ENCODE data around the gene KBTBD4. TPM values are rescaled to one million over a fixed set of nuclear protein-coding genes. Genes with fewer than 3 reads are reported as not detected.
A peak's percentile ranks its signal among the peaks of the same experiment; 100 is the strongest.
"Not testable (repeated sequence)": the region's sequence is repeated elsewhere in the genome, so short reads cannot be mapped to it uniquely, and the experiment has no call there.

Gene KBTBD4
- polyA plus RNA-seq, 1 experiment = 25.5 TPM

DNA sequence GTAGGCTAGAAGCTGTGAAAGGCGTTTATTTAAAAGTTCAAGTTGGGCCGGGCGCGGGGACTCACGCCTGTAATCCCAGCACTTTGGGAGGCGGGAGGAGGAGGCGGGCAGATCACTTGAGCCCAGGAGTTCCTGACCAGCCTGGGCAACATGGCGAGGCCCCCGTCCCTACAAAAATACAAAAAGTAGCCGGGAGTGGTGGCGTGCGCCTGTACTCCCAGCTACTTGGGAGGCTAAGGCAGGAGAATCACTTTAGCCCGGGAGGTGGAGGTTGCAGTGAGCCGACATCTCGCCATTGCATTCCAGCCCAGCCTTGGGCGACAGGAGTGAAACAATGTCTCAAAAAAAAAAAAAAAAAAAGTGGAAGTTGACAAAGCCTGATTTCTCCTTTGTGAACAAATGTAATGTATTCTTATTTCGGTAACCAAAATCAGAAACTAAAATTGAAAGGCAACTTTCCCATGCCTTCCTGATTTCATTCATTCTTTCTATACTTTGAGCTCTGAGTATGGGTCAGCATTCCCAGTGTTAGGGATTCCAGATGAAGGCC, 12.5 kb downstream of the KBTBD4 start:
- CTCF ChIA-PET = interaction anchor here (1.4 to 1.8 kb wide), 2 partner anchors 11 to 192 kb away, joined by 3 to 7 read pairs; no protein-coding TSS in a partner anchor

DNA sequence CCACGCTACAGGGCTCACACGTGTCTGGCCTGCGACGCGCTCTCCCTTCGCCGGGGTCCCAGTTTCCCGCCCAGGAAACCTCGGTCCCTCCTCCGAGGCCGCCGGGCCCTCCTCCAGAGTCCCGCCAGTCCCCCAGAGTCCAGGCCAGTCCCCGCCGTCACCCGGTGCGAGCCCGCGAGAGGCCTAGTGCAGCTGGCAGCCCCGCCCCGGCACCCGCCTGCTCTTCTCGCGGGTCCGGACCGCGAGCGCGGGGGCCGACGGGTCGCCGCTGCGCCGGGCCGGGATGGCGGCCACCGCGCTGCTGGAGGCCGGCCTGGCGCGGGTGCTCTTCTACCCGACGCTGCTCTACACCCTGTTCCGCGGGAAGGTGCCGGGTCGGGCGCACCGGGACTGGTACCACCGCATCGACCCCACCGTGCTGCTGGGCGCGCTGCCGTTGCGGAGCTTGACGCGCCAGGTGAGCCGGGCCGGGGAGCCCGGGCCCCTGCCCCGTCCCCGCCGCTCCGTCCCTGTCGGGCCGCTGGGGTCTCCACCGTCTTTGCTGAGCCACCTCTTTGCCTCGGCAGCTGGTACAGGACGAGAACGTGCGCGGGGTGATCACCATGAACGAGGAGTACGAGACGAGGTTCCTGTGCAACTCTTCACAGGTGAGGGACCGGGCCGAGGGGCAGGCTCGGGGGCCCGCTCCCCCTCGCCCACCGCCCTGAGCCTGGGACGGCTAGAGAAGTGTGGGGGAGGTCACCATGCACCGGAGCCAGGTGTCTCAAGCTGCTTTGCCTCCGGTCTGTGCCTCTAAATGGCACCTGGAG, 13.2 kb downstream of the KBTBD4 start, which contains the start of gene PTPMT1:
PTPMT1 (plus strand) TSS at position 260 of the 809 bp plus-strand sequence; CDS start at position 284, 24 bp downstream.
- Histone ChIP-seq H3K4me3 (ENCODE audit: low read depth, low read length) (peak within 1 kb of the TSS; percentile 68), H3K36me3 (ENCODE audit: control insufficient read depth, insufficient read depth, low read length) (peaks cover 2% of the 10 kb centered on the region), H3K27me3 (ENCODE audit: control insufficient read depth, insufficient read depth, low read length) (no peaks in the 10 kb centered on the region)
- CTCF ChIA-PET = interaction anchor here (1.0 to 2.1 kb wide), 5 partner anchors 11 to 191 kb away, joined by 3 to 12 read pairs (median 3); partner anchors contain the start of gene CELF1
- POLR2A ChIA-PET = no interaction called here
- TF ChIP-seq, protein P1, sequence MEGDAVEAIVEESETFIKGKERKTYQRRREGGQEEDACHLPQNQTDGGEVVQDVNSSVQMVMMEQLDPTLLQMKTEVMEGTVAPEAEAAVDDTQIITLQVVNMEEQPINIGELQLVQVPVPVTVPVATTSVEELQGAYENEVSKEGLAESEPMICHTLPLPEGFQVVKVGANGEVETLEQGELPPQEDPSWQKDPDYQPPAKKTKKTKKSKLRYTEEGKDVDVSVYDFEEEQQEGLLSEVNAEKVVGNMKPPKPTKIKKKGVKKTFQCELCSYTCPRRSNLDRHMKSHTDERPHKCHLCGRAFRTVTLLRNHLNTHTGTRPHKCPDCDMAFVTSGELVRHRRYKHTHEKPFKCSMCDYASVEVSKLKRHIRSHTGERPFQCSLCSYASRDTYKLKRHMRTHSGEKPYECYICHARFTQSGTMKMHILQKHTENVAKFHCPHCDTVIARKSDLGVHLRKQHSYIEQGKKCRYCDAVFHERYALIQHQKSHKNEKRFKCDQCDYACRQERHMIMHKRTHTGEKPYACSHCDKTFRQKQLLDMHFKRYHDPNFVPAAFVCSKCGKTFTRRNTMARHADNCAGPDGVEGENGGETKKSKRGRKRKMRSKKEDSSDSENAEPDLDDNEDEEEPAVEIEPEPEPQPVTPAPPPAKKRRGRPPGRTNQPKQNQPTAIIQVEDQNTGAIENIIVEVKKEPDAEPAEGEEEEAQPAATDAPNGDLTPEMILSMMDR (IDR thresholded peaks at IDR 0.05; ENCODE audit: insufficient read depth, low read depth, low read length) = no peak
- DNase-seq (ENCODE audit: low read depth) = no peak

More for the DNA sequence above, 12.5 kb downstream of the KBTBD4 start:
- Histone ChIP-seq H3K36me3 (ENCODE audit: control insufficient read depth, insufficient read depth, low read length) (peaks cover 2% of the 10 kb centered on the region), H3K4me3 (ENCODE audit: low read depth, low read length) (peak overlapping the region; percentile 68), H3K27me3 (ENCODE audit: control insufficient read depth, insufficient read depth, low read length) (no peaks in the 10 kb centered on the region)
- TF ChIP-seq, protein P1 (IDR thresholded peaks at IDR 0.05; ENCODE audit: insufficient read depth, low read depth, low read length) = no peak
- DNase-seq (ENCODE audit: low read depth) = no peak
- POLR2A ChIA-PET = interaction anchor here (0.7 kb wide), 2 partner anchors 11 to 44 kb away, joined by 9 to 10 read pairs; no protein-coding TSS in a partner anchor

DNA sequence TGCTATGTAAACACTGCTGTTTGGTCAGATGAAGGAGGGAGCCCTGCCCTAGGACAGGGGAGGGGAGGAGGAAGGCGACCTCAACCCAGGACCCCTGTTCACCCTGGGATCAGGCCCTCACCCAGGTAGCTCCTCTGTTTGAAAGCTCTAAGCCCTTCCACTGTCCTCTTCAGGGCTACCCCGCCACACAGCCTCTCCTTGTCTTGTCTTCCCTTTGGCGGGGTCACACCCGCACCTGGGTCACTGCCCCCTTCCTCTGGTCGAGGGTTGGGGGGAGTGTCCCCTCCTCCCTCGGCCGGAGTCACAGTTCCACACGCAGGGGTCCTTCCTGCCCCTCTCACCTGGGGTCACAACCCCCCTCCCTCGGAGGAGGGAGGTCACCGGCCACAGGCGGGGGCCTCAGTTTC, 13.8 kb downstream of the KBTBD4 start:
- Histone ChIP-seq H3K36me3 (ENCODE audit: control insufficient read depth, insufficient read depth, low read length) (peaks cover 2% of the 10 kb centered on the region), H3K4me3 (ENCODE audit: low read depth, low read length) (peak overlapping the region; percentile 68), H3K27me3 (ENCODE audit: control insufficient read depth, insufficient read depth, low read length) (no peaks in the 10 kb centered on the region)
- TF ChIP-seq, protein P1 (IDR thresholded peaks at IDR 0.05; ENCODE audit: insufficient read depth, low read depth, low read length) = no peak
- ChIA-PET CTCF (interaction anchor here (1.0 to 2.1 kb wide), 4 partner anchors 10 to 64 kb away, joined by 3 to 12 read pairs (median 5); partner anchors contain the start of gene CELF1), POLR2A (interaction anchor here (0.7 kb wide), 1 partner anchor 62 kb away, joined by 4 read pairs; no protein-coding TSS in a partner anchor)
- DNase-seq (ENCODE audit: low read depth) = no peak

DNA sequence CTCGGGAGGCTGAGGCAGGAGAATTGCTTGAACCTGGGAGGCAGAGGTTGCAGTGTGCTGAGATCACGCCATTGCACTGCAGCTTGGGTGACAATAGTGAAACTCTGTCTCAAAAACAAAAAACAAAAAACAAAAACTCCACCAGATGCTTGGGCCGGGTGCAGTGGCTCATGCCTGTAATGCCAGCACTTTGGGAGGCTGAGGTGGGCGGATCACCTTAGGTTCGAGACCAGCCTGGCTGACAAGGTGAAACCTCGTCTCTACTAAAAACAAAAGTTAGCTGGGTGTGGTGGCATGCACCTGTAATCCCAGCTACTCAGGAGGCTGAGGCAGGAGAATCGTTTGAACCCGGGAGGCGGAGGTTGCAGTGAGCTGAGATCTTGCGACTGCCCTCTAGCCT, 14.4 kb downstream of the KBTBD4 start:
- POLR2A ChIA-PET = interaction anchor here (0.7 kb wide), 1 partner anchor 63 kb away, joined by 4 read pairs; no protein-coding TSS in a partner anchor
- H3K4me3 ChIP-seq (ENCODE audit: low read depth, low read length); H3K27me3 ChIP-seq (ENCODE audit: control insufficient read depth, insufficient read depth, low read length); H3K36me3 ChIP-seq (ENCODE audit: control insufficient read depth, insufficient read depth, low read length); DNase-seq (ENCODE audit: low read depth): not testable (repeated sequence)
- CTCF ChIA-PET = interaction anchor here (1.0 to 2.1 kb wide), 4 partner anchors 9 to 64 kb away, joined by 3 to 12 read pairs (median 5); partner anchors contain the start of gene CELF1

DNA sequence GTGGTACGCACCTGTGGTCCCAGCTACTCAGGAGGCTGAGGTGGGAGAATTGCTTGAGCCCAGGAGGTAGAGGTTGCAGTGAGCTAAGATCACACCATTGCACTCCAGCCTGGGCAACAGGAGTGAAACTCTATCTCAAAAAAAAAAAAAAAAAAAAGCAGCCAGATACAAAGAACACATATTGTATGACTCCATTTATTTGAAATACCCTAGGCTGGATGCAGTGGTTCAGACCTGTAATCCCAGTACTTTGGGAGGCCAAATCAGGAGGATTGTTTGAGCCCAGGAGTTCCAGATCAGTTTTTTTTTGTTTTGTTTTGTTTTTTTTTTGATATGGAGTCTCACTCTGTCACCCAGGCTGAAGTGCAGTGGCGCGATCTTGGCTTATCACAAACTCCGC, 16.4 kb downstream of the KBTBD4 start:
- H3K27me3 ChIP-seq (ENCODE audit: control insufficient read depth, insufficient read depth, low read length); CTCF ChIA-PET; DNase-seq (ENCODE audit: low read depth); H3K36me3 ChIP-seq (ENCODE audit: control insufficient read depth, insufficient read depth, low read length); POLR2A ChIA-PET; H3K4me3 ChIP-seq (ENCODE audit: low read depth, low read length): not testable (repeated sequence)

DNA sequence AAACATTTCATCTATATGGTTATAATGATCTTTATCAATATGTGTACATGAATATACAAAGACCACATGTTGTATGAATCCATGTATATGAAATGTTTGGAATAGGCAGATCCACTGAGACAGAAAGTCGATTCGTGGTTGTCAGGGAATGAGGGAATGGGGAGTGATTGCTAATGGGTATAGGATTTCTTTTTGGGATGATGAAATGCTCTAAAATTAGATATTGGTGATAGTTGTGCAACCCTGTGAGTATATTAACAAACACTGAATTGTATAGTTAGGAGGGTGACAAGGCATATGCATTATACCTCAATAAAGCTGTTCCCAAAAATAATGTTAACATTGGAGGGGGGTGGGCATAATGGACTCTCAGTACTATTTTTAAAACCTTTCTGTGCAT, 18.3 kb downstream of the KBTBD4 start:
- ChIA-PET POLR2A (no interaction called here), CTCF (no interaction called here)
- Histone ChIP-seq H3K36me3 (ENCODE audit: control insufficient read depth, insufficient read depth, low read length) (no peaks in the 10 kb centered on the region), H3K27me3 (ENCODE audit: control insufficient read depth, insufficient read depth, low read length) (no peaks in the 10 kb centered on the region), H3K4me3 (ENCODE audit: low read depth, low read length) (no peak overlapping the region)
- DNase-seq (ENCODE audit: low read depth) = no peak
- TF ChIP-seq, protein P1 (IDR thresholded peaks at IDR 0.05; ENCODE audit: insufficient read depth, low read depth, low read length) = no peak
